ENCODE measurements around the gene GAK. TPM values are rescaled to one million over a fixed set of nuclear protein-coding genes. Genes with fewer than 3 reads are reported as not detected.

The GAK gene
- total RNA-seq, 2 experiments from 2014 or later = 97.8 to 102 TPM

GRCh38 chr4:896216-896615 lies 35.9 kb downstream of the GAK start:
- TF ChIP-seq, protein P1, sequence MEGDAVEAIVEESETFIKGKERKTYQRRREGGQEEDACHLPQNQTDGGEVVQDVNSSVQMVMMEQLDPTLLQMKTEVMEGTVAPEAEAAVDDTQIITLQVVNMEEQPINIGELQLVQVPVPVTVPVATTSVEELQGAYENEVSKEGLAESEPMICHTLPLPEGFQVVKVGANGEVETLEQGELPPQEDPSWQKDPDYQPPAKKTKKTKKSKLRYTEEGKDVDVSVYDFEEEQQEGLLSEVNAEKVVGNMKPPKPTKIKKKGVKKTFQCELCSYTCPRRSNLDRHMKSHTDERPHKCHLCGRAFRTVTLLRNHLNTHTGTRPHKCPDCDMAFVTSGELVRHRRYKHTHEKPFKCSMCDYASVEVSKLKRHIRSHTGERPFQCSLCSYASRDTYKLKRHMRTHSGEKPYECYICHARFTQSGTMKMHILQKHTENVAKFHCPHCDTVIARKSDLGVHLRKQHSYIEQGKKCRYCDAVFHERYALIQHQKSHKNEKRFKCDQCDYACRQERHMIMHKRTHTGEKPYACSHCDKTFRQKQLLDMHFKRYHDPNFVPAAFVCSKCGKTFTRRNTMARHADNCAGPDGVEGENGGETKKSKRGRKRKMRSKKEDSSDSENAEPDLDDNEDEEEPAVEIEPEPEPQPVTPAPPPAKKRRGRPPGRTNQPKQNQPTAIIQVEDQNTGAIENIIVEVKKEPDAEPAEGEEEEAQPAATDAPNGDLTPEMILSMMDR (IDR thresholded peaks at IDR 0.05) = no peak
- ChIA-PET POLR2A (interaction anchor here (1.5 kb wide), 1 partner anchor 115 kb away, joined by 3 read pairs; no protein-coding TSS in a partner anchor), CTCF (interaction anchor here (1.2 to 1.9 kb wide), 2 partner anchors 38 to 154 kb away, joined by 3 to 6 read pairs; no protein-coding TSS in a partner anchor)
- peaks cover 13% of the 10 kb centered on the region for H3K36me3 Mint-ChIP-seq (ENCODE audit: low read depth)
- no peaks in the 10 kb centered on the region for H3K4me1 Mint-ChIP-seq (ENCODE audit: low read depth)
- no peaks in the 10 kb centered on the region for H3K9me3 Mint-ChIP-seq
- no peaks in the 10 kb centered on the region for H3K27me3 Mint-ChIP-seq
- no peak for ATAC-seq
- no peak for DNase-seq
- H3K4me3 Mint-ChIP-seq = no peak overlapping the region
- H3K27ac Mint-ChIP-seq = no peak overlapping the region
- intact Hi-C loops (cut with micrococcal nuclease) = no loop called here

GRCh38 chr4:895596-895995 lies 36.5 kb downstream of the GAK start:
- Mint-ChIP-seq H3K27ac (no peak overlapping the region), H3K4me3 (no peak overlapping the region), H3K9me3 (no peaks in the 10 kb centered on the region), H3K36me3 (ENCODE audit: low read depth) (peaks cover 13% of the 10 kb centered on the region), H3K4me1 (ENCODE audit: low read depth) (no peaks in the 10 kb centered on the region), H3K27me3 (no peaks in the 10 kb centered on the region)
- ATAC-seq = no peak
- ChIA-PET CTCF (no interaction called here), POLR2A (interaction anchor here (1.5 kb wide), 1 partner anchor 114 kb away, joined by 3 read pairs; no protein-coding TSS in a partner anchor)
- no peak for DNase-seq
- intact Hi-C loops (cut with micrococcal nuclease) = no loop called here
- TF ChIP-seq, protein P1 (IDR thresholded peaks at IDR 0.05) = no peak

- H3K4me3 Mint-ChIP-seq = no peak overlapping the region
- ChIA-PET CTCF (no interaction called here), POLR2A (no interaction called here)
- no peaks in the 10 kb centered on the region for H3K27me3 Mint-ChIP-seq
- H3K36me3 Mint-ChIP-seq (ENCODE audit: low read depth) = peaks cover 11% of the 10 kb centered on the region
- ATAC-seq (no peak), DNase-seq (no peak)
- H3K27ac Mint-ChIP-seq = no peak overlapping the region
- TF ChIP-seq, protein P1 (IDR thresholded peaks at IDR 0.05) = no peak
- H3K9me3 Mint-ChIP-seq = no peaks in the 10 kb centered on the region
- intact Hi-C loops (cut with micrococcal nuclease) = no loop called here
- no peaks in the 10 kb centered on the region for H3K4me1 Mint-ChIP-seq (ENCODE audit: low read depth)
Observed at GRCh38 chr4:893995-894705, 38.0 kb downstream of the GAK start.

DNA sequence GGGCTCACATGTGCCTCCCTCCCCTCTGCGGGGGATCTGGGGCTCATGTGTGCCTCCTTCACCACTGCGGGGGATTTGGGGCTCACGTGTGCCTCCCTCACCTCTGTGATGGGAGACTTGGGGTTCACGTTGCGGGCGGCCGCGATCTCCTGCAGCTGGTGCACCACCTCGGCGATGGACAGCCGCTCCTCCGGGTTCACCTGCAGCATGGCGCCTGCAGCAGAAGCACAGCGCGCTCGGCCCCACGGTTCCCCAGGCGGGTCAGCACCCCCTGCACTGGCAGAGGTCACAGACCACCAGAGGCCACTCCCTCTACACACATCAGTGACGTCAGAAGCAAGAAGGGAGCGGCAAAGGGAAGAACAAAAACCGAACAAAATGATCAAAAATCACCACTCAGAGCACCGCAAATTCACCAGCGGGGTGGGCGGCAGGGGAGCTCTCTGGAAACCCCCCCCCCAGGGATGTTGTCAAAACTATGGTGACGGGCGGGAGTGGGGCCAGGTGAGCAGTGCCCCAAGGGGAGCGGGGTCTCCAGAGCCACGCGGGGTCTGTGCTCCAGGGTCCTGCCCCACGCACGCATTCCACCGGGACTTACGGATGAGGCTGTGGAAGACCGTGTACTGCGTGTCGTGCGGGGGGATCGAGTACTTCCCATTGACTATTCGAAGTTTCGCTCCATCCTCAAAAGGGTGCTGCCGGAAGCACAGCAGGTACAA lies 38.7 kb downstream of the GAK start:
- Mint-ChIP-seq H3K4me1 (ENCODE audit: low read depth) (no peaks in the 10 kb centered on the region), H3K4me3 (no peak overlapping the region), H3K9me3 (no peaks in the 10 kb centered on the region), H3K27me3 (no peaks in the 10 kb centered on the region), H3K27ac (no peak overlapping the region), H3K36me3 (ENCODE audit: low read depth) (peaks cover 8% of the 10 kb centered on the region)
- DNase-seq (no peak), ATAC-seq (no peak)
- TF ChIP-seq, protein P1 (IDR thresholded peaks at IDR 0.05) = no peak
- POLR2A ChIA-PET = no interaction called here
- intact Hi-C loops (cut with micrococcal nuclease) = no loop called here
- CTCF ChIA-PET = no interaction called here

DNA sequence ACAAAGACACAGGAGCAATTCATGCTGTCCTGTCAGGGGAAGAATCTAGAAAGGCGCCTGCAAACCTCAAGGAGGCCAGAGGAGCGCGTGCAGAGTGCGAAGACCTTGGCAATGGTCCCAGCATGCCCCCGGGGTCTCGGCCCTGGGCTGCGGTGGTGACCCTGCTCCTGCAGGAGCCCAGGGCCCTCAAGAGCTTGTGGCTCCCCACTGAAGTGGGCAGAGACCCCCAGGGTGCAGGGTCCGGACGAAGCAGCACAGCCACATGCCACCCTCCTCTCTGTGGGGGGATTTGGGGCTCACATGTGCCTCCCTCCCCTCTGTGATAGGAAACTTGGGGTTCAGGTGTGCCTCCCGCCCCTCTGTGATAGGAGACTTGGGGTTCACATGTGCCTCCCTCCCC lies 39.3 kb downstream of the GAK start:
- H3K9me3 Mint-ChIP-seq = peaks cover under 1% of the 10 kb centered on the region
- no peak for DNase-seq
- H3K4me1 Mint-ChIP-seq (ENCODE audit: low read depth) = no peaks in the 10 kb centered on the region
- no peak for ATAC-seq
- H3K4me3 Mint-ChIP-seq = no peak overlapping the region
- TF ChIP-seq, protein P1 (IDR thresholded peaks at IDR 0.05) = no peak
- peaks cover 11% of the 10 kb centered on the region for H3K36me3 Mint-ChIP-seq (ENCODE audit: low read depth)
- no peaks in the 10 kb centered on the region for H3K27me3 Mint-ChIP-seq
- POLR2A ChIA-PET = no interaction called here
- intact Hi-C loops (cut with micrococcal nuclease) = no loop called here
- H3K27ac Mint-ChIP-seq = no peak overlapping the region
- CTCF ChIA-PET = interaction anchor here (3.4 kb wide), 1 partner anchor 150 kb away, joined by 10 read pairs; no protein-coding TSS in a partner anchor
